Activated T-cell treated with anti-CD3 and anti-CD28 coated beads for 1 hour (primary cell): ENCODE measurements around the gene EIF4E1B.

Source experiments
- DNase-seq: peaks from one replicate; pipeline ENCODE4 v3.0.0-alpha.2; 2020; ENCODE audit warnings: low read depth

EIF4E1B gene

GRCh38 chr5:176606032-176606431, 24.4 kb upstream of the EIF4E1B start:
- no peak for DNase-seq

- no peak for DNase-seq
These were observed 23.6 kb upstream of the EIF4E1B start for GRCh38 chr5:176606875-176607274.

GRCh38 chr5:176608142-176608705, 22.3 kb upstream of the EIF4E1B start:
- DNase-seq, result no peak

GRCh38 chr5:176608937-176609723, 21.3 kb upstream of the EIF4E1B start:
- no peak for DNase-seq

- DNase-seq, result peak; percentile 41
These were observed 20.6 kb upstream of the EIF4E1B start, which contains the start of gene GPRIN1 for GRCh38 chr5:176609724-176610434. Gene GPRIN1, minus strand, starts transcription at chr5:176610156. Its CDS starts 10,322 bp downstream, at chr5:176599834.

GRCh38 chr5:176610435-176610773, 20.1 kb upstream of the EIF4E1B start:
- DNase-seq, result no peak

- peak; percentile 42 for DNase-seq
These were observed 19.0 kb upstream of the EIF4E1B start for GRCh38 chr5:176611435-176611834.

- no peak for DNase-seq
These were observed 18.5 kb upstream of the EIF4E1B start for GRCh38 chr5:176612008-176612407.

- DNase-seq, result no peak
These were observed 17.6 kb upstream of the EIF4E1B start for GRCh38 chr5:176612855-176613254.

GRCh38 chr5:176614805-176615478, 15.5 kb upstream of the EIF4E1B start:
- DNase-seq, result no peak

GRCh38 chr5:176616511-176616910, 14.0 kb upstream of the EIF4E1B start:
- DNase-seq, result no peak

- DNase-seq, result no peak
These were observed 11.7 kb upstream of the EIF4E1B start for GRCh38 chr5:176618783-176619182.

GRCh38 chr5:176619203-176619568, 11.3 kb upstream of the EIF4E1B start:
- DNase-seq, result peak; percentile 52

GRCh38 chr5:176619569-176620332, 10.7 kb upstream of the EIF4E1B start:
- DNase-seq, result no peak

- DNase-seq, result no peak
These were observed 10.0 kb upstream of the EIF4E1B start for GRCh38 chr5:176620333-176620981.

- no peak for DNase-seq
These were observed 8.8 kb upstream of the EIF4E1B start for GRCh38 chr5:176621661-176622079.

GRCh38 chr5:176624142-176624541, 6.3 kb upstream of the EIF4E1B start:
- no peak for DNase-seq

GRCh38 chr5:176624938-176625337, 5.5 kb upstream of the EIF4E1B start:
- no peak for DNase-seq

GRCh38 chr5:176625512-176625911, 5.0 kb upstream of the EIF4E1B start:
- DNase-seq, result no peak

- no peak for DNase-seq
These were observed 4.3 kb upstream of the EIF4E1B start for GRCh38 chr5:176625966-176626875.
